GM19023 (cell line): Measurements from ENCODE around the gene UBE4A.

ENCODE experiments used
- ATAC-seq: cut with Tn5 transposase; IDR thresholded peaks from one replicate; pipeline ENCODE4 v1.9.1; 2021; ENCODE audit warnings: mild to moderate bottlenecking, moderate library complexity; ENCODE audit not compliant: unreplicated experiment

The UBE4A gene, protein sequence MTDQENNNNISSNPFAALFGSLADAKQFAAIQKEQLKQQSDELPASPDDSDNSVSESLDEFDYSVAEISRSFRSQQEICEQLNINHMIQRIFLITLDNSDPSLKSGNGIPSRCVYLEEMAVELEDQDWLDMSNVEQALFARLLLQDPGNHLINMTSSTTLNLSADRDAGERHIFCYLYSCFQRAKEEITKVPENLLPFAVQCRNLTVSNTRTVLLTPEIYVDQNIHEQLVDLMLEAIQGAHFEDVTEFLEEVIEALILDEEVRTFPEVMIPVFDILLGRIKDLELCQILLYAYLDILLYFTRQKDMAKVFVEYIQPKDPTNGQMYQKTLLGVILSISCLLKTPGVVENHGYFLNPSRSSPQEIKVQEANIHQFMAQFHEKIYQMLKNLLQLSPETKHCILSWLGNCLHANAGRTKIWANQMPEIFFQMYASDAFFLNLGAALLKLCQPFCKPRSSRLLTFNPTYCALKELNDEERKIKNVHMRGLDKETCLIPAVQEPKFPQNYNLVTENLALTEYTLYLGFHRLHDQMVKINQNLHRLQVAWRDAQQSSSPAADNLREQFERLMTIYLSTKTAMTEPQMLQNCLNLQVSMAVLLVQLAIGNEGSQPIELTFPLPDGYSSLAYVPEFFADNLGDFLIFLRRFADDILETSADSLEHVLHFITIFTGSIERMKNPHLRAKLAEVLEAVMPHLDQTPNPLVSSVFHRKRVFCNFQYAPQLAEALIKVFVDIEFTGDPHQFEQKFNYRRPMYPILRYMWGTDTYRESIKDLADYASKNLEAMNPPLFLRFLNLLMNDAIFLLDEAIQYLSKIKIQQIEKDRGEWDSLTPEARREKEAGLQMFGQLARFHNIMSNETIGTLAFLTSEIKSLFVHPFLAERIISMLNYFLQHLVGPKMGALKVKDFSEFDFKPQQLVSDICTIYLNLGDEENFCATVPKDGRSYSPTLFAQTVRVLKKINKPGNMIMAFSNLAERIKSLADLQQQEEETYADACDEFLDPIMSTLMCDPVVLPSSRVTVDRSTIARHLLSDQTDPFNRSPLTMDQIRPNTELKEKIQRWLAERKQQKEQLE

GRCh38 chr11:118359295-118359958 lies at the start of gene UBE4A:
TSS of gene UBE4A (plus strand) at chr11:118359600. CDS start at chr11:118365081, 5,481 bp downstream.
- peak; percentile 96 for ATAC-seq

DNA sequence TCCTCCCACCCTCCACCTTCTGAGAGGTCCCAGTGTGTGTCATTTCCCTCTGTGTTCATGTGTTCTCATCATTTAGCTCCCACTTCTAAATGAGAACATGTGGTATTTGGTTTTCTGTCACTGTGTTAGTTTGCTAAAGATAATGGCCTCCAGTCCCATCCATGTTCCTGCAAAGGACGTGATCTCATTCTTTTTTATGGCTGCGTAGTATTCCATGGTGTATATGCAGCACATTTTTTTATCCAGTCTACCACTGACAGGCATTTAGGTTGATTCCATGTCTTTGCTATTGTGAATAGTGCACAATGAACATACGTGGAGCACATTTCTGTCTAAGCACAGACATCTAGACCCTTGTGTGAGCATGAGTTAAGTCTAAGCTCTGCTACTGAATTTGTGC lies 49.1 kb upstream of the UBE4A start:
- no peak for ATAC-seq

DNA sequence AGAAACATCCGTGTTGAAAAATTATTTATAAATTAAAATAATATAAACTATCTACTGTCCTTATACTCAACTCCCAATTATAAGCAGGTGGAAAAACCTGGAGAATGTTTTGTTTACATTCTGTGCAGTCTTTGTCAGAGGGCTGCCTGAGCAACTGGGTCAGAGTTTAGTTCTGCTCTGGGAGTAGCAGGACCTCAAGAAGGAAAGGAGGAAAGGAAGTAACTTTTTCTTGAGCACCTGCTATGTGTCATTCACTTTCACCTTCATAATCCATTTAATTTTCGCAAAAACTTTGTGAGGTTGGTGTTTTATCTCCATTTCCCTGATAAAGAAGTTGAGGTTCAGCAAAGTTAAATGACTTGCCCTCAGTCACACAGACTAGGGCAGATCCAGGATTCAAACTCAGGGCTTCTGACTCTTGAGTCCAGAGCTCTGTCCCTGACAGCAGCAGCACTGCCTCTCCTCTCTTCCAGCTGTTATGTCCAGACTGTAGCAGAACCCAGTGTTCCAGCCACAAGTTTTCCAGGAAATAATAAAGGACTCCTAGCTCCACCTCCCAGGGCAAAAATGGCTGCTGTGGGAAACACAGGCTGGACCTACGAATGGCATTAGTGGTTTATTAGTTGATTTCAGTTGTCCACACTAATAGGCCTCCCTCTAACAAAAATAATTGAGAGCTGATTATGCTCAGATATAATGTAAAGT lies 48.5 kb upstream of the UBE4A start:
- no peak for ATAC-seq

DNA sequence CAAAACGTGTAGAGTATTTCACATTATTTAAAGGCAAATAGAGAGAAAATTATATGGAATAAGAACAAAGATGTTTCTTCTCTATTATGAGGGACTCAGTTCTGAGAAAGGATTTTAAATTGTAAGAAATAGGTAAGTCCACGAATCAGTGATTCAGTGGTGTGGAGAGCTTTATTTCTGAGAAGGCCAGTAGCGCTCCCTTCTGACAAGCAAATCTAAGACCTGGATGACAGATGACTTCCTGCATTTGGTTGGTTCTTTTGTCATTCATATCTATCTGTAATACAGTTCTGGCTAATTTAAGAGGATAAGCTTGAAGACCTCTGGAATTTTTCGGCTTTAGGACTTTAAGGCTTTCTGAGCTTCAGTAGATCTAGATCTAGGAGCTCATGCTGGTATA lies 47.9 kb upstream of the UBE4A start:
- no peak for ATAC-seq

DNA sequence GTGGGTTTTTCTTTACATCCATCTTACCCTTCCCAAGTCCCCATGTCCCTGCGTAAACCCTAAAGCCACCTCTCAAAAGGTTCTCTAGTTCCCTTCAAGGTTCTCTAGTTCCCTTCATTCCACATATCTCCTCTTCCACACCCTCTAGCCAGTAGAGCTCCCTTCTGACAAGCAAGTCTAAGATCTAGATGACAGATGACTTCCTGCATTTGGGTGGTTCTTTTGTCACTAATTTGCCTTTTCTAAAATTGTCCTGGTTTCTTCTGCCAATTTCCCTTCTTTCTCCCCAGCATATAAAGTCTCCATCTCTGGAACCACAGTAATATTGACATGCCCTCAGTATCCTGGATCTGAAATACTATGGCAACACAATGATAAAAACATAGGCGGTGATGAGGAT lies 47.1 kb upstream of the UBE4A start:
- ATAC-seq, result no peak

GRCh38 chr11:118313242-118313641 lies 46.2 kb upstream of the UBE4A start:
- no peak for ATAC-seq

DNA sequence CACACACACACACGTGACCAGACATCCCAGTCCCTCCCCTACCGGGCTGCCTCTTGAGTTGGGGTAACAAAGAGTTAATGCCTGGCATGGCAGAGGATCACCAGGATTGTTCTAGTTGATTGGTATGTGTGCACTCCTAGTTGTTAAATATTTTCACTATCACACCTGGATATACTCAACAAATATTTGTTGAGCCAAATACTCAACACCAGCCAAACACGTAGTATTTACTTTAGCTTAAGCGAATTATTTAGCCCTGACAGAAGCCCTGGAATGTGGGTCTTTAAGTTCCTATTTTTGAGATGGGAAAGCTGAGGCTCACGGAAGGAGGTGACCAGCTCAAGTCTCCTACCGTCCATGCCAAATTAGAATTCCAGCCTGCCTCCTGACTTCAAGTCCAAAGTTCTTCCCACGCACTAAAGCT lies 44.4 kb upstream of the UBE4A start:
- no peak for ATAC-seq

DNA sequence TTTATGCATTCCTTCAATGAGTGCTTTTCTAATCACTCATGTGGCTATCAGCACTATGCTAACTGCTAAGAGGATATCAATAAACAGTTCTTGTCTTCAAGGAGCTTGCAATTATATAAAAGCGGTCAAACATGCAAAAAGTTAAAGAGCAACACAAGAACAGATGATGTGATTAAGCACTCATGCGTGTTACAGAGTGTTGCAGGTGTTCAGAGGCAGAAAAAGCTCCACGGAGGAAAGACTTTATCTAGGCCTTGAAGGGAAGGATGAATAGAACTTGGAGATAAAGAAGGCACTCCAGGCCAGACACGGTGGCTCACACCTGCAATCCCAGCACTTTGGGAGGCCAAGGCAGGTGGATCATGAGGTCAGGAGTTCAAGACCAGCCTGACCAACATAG lies 41.3 kb upstream of the UBE4A start:
- no peak for ATAC-seq

DNA sequence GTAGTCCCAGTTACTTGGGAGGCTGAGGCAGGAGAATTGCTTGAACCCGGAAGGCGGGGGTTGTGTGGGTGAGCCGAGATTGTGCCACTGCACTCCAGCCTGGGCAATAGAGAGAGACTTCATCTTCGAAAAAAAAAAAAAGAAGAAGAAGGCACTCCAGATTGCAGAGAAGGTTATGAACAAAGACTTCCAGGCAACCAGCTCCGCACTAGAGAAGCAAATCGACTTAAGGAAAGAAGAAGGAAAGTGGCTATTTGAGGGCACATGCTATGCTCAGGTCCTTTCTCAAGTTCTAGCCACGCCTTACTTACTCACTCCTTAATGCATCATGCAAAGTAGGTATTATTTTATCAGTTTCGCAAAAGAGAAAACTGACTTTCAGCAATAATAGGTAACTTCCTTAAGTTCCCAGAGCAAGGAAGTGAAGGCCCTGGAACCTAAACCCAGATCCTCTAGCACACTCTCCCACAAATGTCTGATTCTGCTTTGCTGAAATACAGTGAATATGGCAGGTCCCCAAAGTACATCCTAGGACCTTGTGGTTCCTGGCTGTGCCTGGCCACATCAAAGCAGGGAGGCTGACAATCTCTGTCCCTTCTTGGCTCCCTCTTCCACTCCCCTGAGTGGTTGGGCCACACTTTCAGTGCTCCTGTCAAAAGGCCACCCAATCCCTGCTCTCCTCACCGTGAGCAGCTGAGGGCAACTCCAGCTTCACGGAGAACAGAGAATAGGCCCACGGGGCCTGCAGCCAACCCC lies 40.6 kb upstream of the UBE4A start:
- ATAC-seq, result no peak

GRCh38 chr11:118319337-118319707 lies 40.1 kb upstream of the UBE4A start:
- ATAC-seq, result no peak

- no peak for ATAC-seq
Observed at GRCh38 chr11:118320515-118320914, 38.9 kb upstream of the UBE4A start.

DNA sequence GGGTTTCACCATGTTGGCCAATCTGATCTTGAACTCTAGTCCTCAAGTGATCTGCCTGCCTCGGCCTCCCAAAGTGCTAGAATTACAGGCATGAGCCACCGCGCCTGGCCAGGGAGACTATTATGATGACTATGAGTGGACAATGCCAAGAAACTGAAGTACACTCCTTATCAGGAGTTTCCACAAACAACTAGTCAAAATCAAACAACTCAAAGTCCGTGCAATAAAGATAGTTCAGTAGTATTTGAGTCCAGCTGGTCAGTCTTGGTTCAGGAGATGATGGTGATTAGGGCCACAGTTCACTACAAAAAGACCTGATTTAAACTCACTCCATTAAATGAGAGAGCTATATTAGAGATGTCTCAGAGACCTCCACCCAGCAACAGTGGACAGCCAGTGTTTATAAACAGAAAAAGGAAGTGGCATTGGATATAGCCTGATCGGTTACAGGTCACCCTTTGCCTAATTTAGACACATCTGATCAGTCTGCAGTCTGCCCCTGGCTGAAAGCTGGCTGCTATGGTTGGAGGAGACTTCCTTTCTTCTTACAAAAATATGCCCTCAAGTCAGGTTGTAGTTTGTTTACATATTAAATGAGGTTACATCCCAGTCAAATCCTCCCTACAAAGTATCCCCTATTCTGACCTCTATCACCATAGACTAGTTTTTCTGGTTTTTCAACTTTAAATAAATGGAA lies 37.9 kb upstream of the UBE4A start:
- ATAC-seq, result no peak

GRCh38 chr11:118322721-118323120 lies 36.7 kb upstream of the UBE4A start:
- no peak for ATAC-seq

DNA sequence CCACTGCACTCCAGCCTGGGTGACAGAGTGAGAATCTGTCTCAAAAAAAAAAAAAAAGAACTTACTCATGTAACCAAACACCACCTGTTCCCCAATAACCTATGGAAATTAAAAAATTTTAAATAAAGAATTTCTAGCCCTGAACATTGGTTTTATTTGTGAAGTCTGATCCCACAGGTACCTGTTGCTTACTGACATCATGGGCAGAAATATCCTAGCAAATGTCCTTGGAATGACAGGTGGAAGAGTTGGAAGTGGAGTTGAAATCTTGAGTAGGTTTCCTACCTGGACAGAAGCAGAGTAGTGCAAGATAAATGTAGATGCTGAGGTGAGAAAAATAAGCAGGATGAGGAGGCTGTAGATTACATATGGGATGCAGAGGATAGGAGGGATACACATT lies 34.1 kb upstream of the UBE4A start:
- ATAC-seq, result no peak

DNA sequence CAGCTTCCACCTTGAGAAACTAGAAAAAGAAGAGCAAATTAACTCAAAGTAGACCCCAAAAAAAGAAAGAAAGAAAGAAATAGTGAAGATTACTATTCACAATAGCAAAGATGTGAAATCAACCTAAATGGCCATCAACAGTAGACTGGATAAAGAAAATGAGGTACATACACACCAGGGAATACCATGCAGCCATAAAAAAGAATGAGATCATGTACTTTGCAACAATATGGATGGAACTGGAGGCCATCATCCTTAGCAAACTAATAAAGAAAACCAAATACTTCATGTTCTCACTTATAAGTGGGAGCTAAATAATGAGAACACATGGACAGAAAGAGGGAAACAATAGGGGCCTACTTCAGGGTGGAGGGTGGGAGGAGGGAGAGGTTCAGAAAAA lies 30.7 kb upstream of the UBE4A start:
- no peak for ATAC-seq

- ATAC-seq, result no peak
Observed at GRCh38 chr11:118334745-118335144, 24.7 kb upstream of the UBE4A start.

- ATAC-seq, result no peak
Observed at GRCh38 chr11:118338637-118339061, 20.8 kb upstream of the UBE4A start.

DNA sequence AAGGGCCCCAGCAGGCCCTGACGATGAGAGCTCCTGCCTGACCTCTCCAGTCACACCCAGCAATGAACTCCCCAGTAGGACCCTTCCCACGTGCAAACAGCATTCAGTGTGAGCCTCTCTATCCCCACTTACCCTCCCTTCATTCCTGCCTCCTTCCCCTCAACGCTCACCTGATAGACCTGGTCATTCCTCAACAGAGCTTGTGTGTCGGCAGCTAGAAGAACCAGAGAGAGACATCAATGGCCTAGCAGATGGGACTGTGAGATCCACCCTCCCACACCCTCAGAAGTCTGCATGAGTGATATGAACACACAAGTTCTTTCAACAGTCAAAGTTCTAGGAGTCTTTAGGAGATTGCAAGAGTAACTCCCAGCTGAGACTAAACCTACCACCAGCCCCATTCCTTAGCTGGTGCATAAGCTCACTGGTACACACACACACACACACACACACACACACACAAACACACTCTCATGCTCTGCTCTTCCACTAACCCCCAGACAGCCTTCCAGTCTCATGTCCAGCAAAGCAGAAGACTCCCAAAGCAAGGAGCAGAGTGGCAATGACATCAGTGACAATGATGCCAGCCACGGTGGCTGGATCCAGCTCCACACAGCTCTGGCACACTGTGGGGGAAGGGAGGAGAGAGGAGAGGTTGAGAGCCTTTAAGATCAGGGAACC lies 20.0 kb upstream of the UBE4A start:
- no peak for ATAC-seq

DNA sequence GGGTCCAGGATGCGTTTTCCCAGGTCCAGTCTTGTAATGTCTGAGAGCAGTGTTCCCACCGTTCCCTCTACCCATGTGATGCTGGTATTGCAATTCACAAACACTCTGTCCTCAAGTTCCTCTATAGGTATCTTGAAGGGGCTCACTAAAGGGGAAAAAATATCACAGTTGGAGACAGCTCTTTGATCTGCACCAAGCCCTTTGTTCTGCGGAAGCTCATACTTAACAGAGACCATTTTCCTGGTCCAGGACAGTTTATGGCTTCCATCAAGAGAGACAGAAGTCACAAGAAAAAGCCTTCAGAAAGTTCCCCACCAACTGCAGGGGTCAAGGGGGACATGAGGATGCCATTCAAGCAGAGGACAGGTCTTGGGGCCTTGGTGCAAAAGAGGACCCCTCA lies 19.0 kb upstream of the UBE4A start:
- ATAC-seq, result no peak
